ENCODE data around the gene DISP2. TPM values are rescaled to one million over a fixed set of nuclear protein-coding genes. Genes with fewer than 3 reads are reported as not detected.

The DISP2 gene
- total and polyA plus RNA-seq, 9 donors = 0.20 to 4.3 (median 1.1) TPM

GRCh38 chr15:40352281-40352901 lies 5.6 kb upstream of the DISP2 start:
- no peak for DNase-seq
- H3K27me3 ChIP-seq (ENCODE audit: control insufficient read depth, insufficient read depth, low read length) = peaks cover 2% of the 10 kb centered on the region
- WGBS (ENCODE audit: insufficient coverage) = 92% methylated on average over 2 of the region's 7 CpGs
- no peak overlapping the region for H3K4me3 ChIP-seq (ENCODE audit: low read length)
- no peaks in the 10 kb centered on the region for H3K36me3 ChIP-seq (ENCODE audit: control insufficient read depth, insufficient read depth, low read length)
- H3K27ac ChIP-seq (ENCODE audit: low read length) = no peak overlapping the region
- no peaks in the 10 kb centered on the region for H3K9me3 ChIP-seq (replicated peaks; ENCODE audit: control insufficient read depth, low read depth, low read length)
- H3K4me1 ChIP-seq (ENCODE audit: control insufficient read depth, insufficient read depth, low read length) = peaks cover 14% of the 10 kb centered on the region

GRCh38 chr15:40353697-40354096 lies 4.3 kb upstream of the DISP2 start:
- Histone ChIP-seq H3K27ac (ENCODE audit: low read length) (no peak overlapping the region), H3K4me3 (ENCODE audit: low read length) (no peak overlapping the region), H3K9me3 (replicated peaks; ENCODE audit: control insufficient read depth, low read depth, low read length) (no peaks in the 10 kb centered on the region), H3K36me3 (ENCODE audit: control insufficient read depth, insufficient read depth, low read length) (no peaks in the 10 kb centered on the region), H3K27me3 (ENCODE audit: control insufficient read depth, insufficient read depth, low read length) (peaks cover 6% of the 10 kb centered on the region), H3K4me1 (ENCODE audit: control insufficient read depth, insufficient read depth, low read length) (peaks cover 23% of the 10 kb centered on the region)
- DNase-seq = no peak
- 38% methylated on average over 4 of the region's 5 CpGs for WGBS (ENCODE audit: insufficient coverage)

- peak; percentile 71 for DNase-seq
- H3K27ac ChIP-seq (ENCODE audit: low read length) = no peak overlapping the region
- no peak overlapping the region for H3K4me3 ChIP-seq (ENCODE audit: low read length)
- peaks cover 15% of the 10 kb centered on the region for H3K27me3 ChIP-seq (ENCODE audit: control insufficient read depth, insufficient read depth, low read length)
- H3K36me3 ChIP-seq (ENCODE audit: control insufficient read depth, insufficient read depth, low read length) = no peaks in the 10 kb centered on the region
- H3K4me1 ChIP-seq (ENCODE audit: control insufficient read depth, insufficient read depth, low read length) = peaks cover 26% of the 10 kb centered on the region
- no peaks in the 10 kb centered on the region for H3K9me3 ChIP-seq (replicated peaks; ENCODE audit: control insufficient read depth, low read depth, low read length)
- WGBS (ENCODE audit: insufficient coverage) = 13% methylated on average over 6 of the region's 9 CpGs
Measured at GRCh38 chr15:40354408-40355171, 3.4 kb upstream of the DISP2 start.

GRCh38 chr15:40355976-40356585 lies 1.9 kb upstream of the DISP2 start:
- DNase-seq = no peak
- WGBS (ENCODE audit: insufficient coverage) = 90% methylated on average over 2 of the region's 5 CpGs
- H3K9me3 ChIP-seq (replicated peaks; ENCODE audit: control insufficient read depth, low read depth, low read length) = no peaks in the 10 kb centered on the region
- peaks cover 26% of the 10 kb centered on the region for H3K4me1 ChIP-seq (ENCODE audit: control insufficient read depth, insufficient read depth, low read length)
- peaks cover 23% of the 10 kb centered on the region for H3K27me3 ChIP-seq (ENCODE audit: control insufficient read depth, insufficient read depth, low read length)
- no peak overlapping the region for H3K4me3 ChIP-seq (ENCODE audit: low read length)
- no peaks in the 10 kb centered on the region for H3K36me3 ChIP-seq (ENCODE audit: control insufficient read depth, insufficient read depth, low read length)
- H3K27ac ChIP-seq (ENCODE audit: low read length) = no peak overlapping the region

GRCh38 chr15:40357246-40357645 lies 773 bp upstream of the DISP2 start:
- no peak overlapping the region for H3K4me3 ChIP-seq (ENCODE audit: low read length)

GRCh38 chr15:40358471-40359353 lies 693 bp downstream of the DISP2 start:
- Histone ChIP-seq H3K9me3 (replicated peaks; ENCODE audit: control insufficient read depth, low read depth, low read length) (no peaks in the 10 kb centered on the region), H3K36me3 (ENCODE audit: control insufficient read depth, insufficient read depth, low read length) (no peaks in the 10 kb centered on the region), H3K4me3 (ENCODE audit: low read length) (peak overlapping the region; percentile 45), H3K4me1 (ENCODE audit: control insufficient read depth, insufficient read depth, low read length) (peaks cover 24% of the 10 kb centered on the region), H3K27me3 (ENCODE audit: control insufficient read depth, insufficient read depth, low read length) (peaks cover 25% of the 10 kb centered on the region), H3K27ac (ENCODE audit: low read length) (no peak overlapping the region)
- WGBS (ENCODE audit: insufficient coverage) = 3% methylated on average over 29 of the region's 31 CpGs
- DNase-seq = no peak

More at GRCh38 chr15:40357246-40357645, 773 bp upstream of the DISP2 start:
- no peak overlapping the region for H3K27ac ChIP-seq (ENCODE audit: low read length)
- H3K27me3 ChIP-seq (ENCODE audit: control insufficient read depth, insufficient read depth, low read length) = peaks cover 28% of the 10 kb centered on the region
- no peak for DNase-seq
- no peaks in the 10 kb centered on the region for H3K36me3 ChIP-seq (ENCODE audit: control insufficient read depth, insufficient read depth, low read length)
- H3K4me1 ChIP-seq (ENCODE audit: control insufficient read depth, insufficient read depth, low read length) = peaks cover 26% of the 10 kb centered on the region
- no CpG with 5 or more reads among the region's 1 CpG for WGBS (ENCODE audit: insufficient coverage)
- no peaks in the 10 kb centered on the region for H3K9me3 ChIP-seq (replicated peaks; ENCODE audit: control insufficient read depth, low read depth, low read length)

- 85% methylated on average over 2 of the region's 4 CpGs for WGBS (ENCODE audit: insufficient coverage)
- Histone ChIP-seq H3K4me3 (ENCODE audit: low read length) (no peak overlapping the region), H3K36me3 (ENCODE audit: control insufficient read depth, insufficient read depth, low read length) (no peaks in the 10 kb centered on the region), H3K27me3 (ENCODE audit: control insufficient read depth, insufficient read depth, low read length) (peaks cover 25% of the 10 kb centered on the region), H3K9me3 (replicated peaks; ENCODE audit: control insufficient read depth, low read depth, low read length) (no peaks in the 10 kb centered on the region), H3K4me1 (ENCODE audit: control insufficient read depth, insufficient read depth, low read length) (peaks cover 13% of the 10 kb centered on the region), H3K27ac (ENCODE audit: low read length) (no peak overlapping the region)
- no peak for DNase-seq
Measured at GRCh38 chr15:40360015-40360414, 2.0 kb downstream of the DISP2 start.

- Histone ChIP-seq H3K9me3 (replicated peaks; ENCODE audit: control insufficient read depth, low read depth, low read length) (no peaks in the 10 kb centered on the region), H3K27ac (ENCODE audit: low read length) (no peak overlapping the region), H3K27me3 (ENCODE audit: control insufficient read depth, insufficient read depth, low read length) (peaks cover 28% of the 10 kb centered on the region), H3K36me3 (ENCODE audit: control insufficient read depth, insufficient read depth, low read length) (no peaks in the 10 kb centered on the region), H3K4me3 (ENCODE audit: low read length) (no peak overlapping the region), H3K4me1 (ENCODE audit: control insufficient read depth, insufficient read depth, low read length) (peaks cover 21% of the 10 kb centered on the region)
- WGBS (ENCODE audit: insufficient coverage) = 79% methylated on average over 2 of the region's 2 CpGs
- DNase-seq = no peak
Measured at GRCh38 chr15:40361640-40362039, 3.6 kb downstream of the DISP2 start.

- H3K9me3 ChIP-seq (replicated peaks; ENCODE audit: control insufficient read depth, low read depth, low read length) = no peaks in the 10 kb centered on the region
- H3K4me3 ChIP-seq (ENCODE audit: low read length) = no peak overlapping the region
- 80% methylated on average over 4 of the region's 8 CpGs for whole genome bisulfite sequencing (ENCODE audit: insufficient coverage)
- DNase-seq = no peak
- H3K27me3 ChIP-seq (ENCODE audit: control insufficient read depth, insufficient read depth, low read length) = peaks cover 25% of the 10 kb centered on the region
- H3K27ac ChIP-seq (ENCODE audit: low read length) = no peak overlapping the region
- H3K4me1 ChIP-seq (ENCODE audit: control insufficient read depth, insufficient read depth, low read length) = peaks cover 30% of the 10 kb centered on the region
- no peaks in the 10 kb centered on the region for H3K36me3 ChIP-seq (ENCODE audit: control insufficient read depth, insufficient read depth, low read length)
Measured at GRCh38 chr15:40363611-40364010, 5.6 kb downstream of the DISP2 start.
